GM18499 (cell line): ENCODE results near the gene SNRNP25.

Experiments
- ATAC-seq: cut with Tn5 transposase; IDR thresholded peaks from one replicate; pipeline ENCODE4 v1.9.1; 2021; ENCODE audit warnings: moderate number of reproducible peaks; ENCODE audit not compliant: insufficient read depth, unreplicated experiment

The SNRNP25 gene

GRCh38 chr16:62283-62967, 8.8 kb downstream of the SNRNP25 start:
- no peak for ATAC-seq

- no peak for ATAC-seq
Observed at GRCh38 chr16:62968-63391, 9.4 kb downstream of the SNRNP25 start.

GRCh38 chr16:63466-63865, 9.8 kb downstream of the SNRNP25 start:
- ATAC-seq: no peak

GRCh38 chr16:63998-64913, 10.6 kb downstream of the SNRNP25 start:
- ATAC-seq: no peak

GRCh38 chr16:64914-65255, 11.3 kb downstream of the SNRNP25 start:
- no peak for ATAC-seq

GRCh38 chr16:65745-66144, 12.1 kb downstream of the SNRNP25 start:
- ATAC-seq: no peak

- ATAC-seq: no peak
Observed at GRCh38 chr16:66309-67182, 12.9 kb downstream of the SNRNP25 start.

GRCh38 chr16:67183-67791, 13.7 kb downstream of the SNRNP25 start:
- no peak for ATAC-seq

GRCh38 chr16:67884-68789, 14.5 kb downstream of the SNRNP25 start:
- no peak for ATAC-seq

- no peak for ATAC-seq
Observed at GRCh38 chr16:69181-69580, 15.6 kb downstream of the SNRNP25 start.

GRCh38 chr16:71210-71539, 17.5 kb downstream of the SNRNP25 start:
- ATAC-seq: no peak

- ATAC-seq: no peak
Observed at GRCh38 chr16:71540-72401, 18.1 kb downstream of the SNRNP25 start.

GRCh38 chr16:72561-73548, 19.2 kb downstream of the SNRNP25 start, which contains the start of gene RHBDF1:
Gene RHBDF1 (minus strand): TSS chr16:72631. CDS start chr16:65015, 7,616 bp downstream.
- ATAC-seq: no peak

GRCh38 chr16:74051-74746, 20.6 kb downstream of the SNRNP25 start:
- no peak for ATAC-seq

- ATAC-seq: no peak
Observed at GRCh38 chr16:74747-75334, 21.2 kb downstream of the SNRNP25 start.
